Measurements from ENCODE around the gene SPRED1.
A peak's percentile ranks its signal among the peaks of the same experiment; 100 is the strongest.
"Not testable (repeated sequence)": the region's sequence is repeated elsewhere in the genome, so short reads cannot be mapped to it uniquely, and the experiment has no call there.

SPRED1 gene

GRCh38 chr15:38231436-38231835 is 21.2 kb upstream of the SPRED1 start:
- Histone ChIP-seq H3K36me3 (ENCODE audit: insufficient read depth, low read length) (no peaks in the 10 kb centered on the region), H3K4me3 (ENCODE audit: low read depth, low read length) (no peak overlapping the region), H3K27ac (ENCODE audit: low read depth, low read length) (no peak overlapping the region), H3K79me2 (ENCODE audit: control insufficient read depth, insufficient read depth, low read length, unreplicated experiment) (no peaks in the 10 kb centered on the region), H3K27me3 (ENCODE audit: insufficient read depth, low read length) (no peaks in the 10 kb centered on the region), H2AFZ (ENCODE audit: low read length, unreplicated experiment) (no peak overlapping the region), H3K4me1 (ENCODE audit: control insufficient read depth, insufficient read depth, low read length, unreplicated experiment) (peaks cover 14% of the 10 kb centered on the region)

DNA sequence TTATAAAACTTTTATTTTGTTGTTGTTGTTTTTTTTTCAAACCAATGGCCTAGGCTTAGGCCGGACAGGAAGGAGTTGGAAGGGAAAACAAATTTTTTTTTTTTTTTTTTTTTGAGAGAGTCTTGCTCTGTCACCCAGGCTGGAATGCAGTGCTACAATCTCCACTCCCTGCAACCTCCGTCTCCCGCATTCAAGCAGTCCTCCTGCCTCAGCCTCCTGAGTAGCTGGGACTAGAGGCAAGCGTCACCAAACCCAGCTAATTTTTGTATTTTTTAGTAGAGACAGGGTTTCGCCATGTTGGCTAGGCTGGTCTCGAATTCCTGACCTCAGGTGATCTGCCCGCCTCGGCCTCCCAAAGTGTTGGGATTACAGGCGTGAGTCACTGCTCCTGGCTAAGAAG is 15.6 kb upstream of the SPRED1 start:
- H3K4me1 ChIP-seq (ENCODE audit: control insufficient read depth, insufficient read depth, low read length, unreplicated experiment); H3K27me3 ChIP-seq (ENCODE audit: insufficient read depth, low read length); H3K79me2 ChIP-seq (ENCODE audit: control insufficient read depth, insufficient read depth, low read length, unreplicated experiment); H3K27ac ChIP-seq (ENCODE audit: low read depth, low read length); H3K4me3 ChIP-seq (ENCODE audit: low read depth, low read length); H3K36me3 ChIP-seq (ENCODE audit: insufficient read depth, low read length); H2AFZ ChIP-seq (ENCODE audit: low read length, unreplicated experiment): not testable (repeated sequence)

GRCh38 chr15:38238311-38238710 is 14.3 kb upstream of the SPRED1 start:
- Histone ChIP-seq H2AFZ (ENCODE audit: low read length, unreplicated experiment) (no peak overlapping the region), H3K27ac (ENCODE audit: low read depth, low read length) (no peak overlapping the region), H3K27me3 (ENCODE audit: insufficient read depth, low read length) (no peaks in the 10 kb centered on the region), H3K36me3 (ENCODE audit: insufficient read depth, low read length) (no peaks in the 10 kb centered on the region), H3K4me3 (ENCODE audit: low read depth, low read length) (no peak overlapping the region), H3K4me1 (ENCODE audit: control insufficient read depth, insufficient read depth, low read length, unreplicated experiment) (no peaks in the 10 kb centered on the region), H3K79me2 (ENCODE audit: control insufficient read depth, insufficient read depth, low read length, unreplicated experiment) (no peaks in the 10 kb centered on the region)

GRCh38 chr15:38242055-38242454 is 10.6 kb upstream of the SPRED1 start:
- H3K4me1 ChIP-seq (ENCODE audit: control insufficient read depth, insufficient read depth, low read length, unreplicated experiment), result peaks cover 4% of the 10 kb centered on the region
- H3K4me3 ChIP-seq (ENCODE audit: low read depth, low read length), result no peak overlapping the region
- H2AFZ ChIP-seq (ENCODE audit: low read length, unreplicated experiment), result peak overlapping the region; percentile 27
- no peak overlapping the region for H3K27ac ChIP-seq (ENCODE audit: low read depth, low read length)
- H3K36me3 ChIP-seq (ENCODE audit: insufficient read depth, low read length), result no peaks in the 10 kb centered on the region
- no peaks in the 10 kb centered on the region for H3K27me3 ChIP-seq (ENCODE audit: insufficient read depth, low read length)
- H3K79me2 ChIP-seq (ENCODE audit: control insufficient read depth, insufficient read depth, low read length, unreplicated experiment), result no peaks in the 10 kb centered on the region

- no peaks in the 10 kb centered on the region for H3K27me3 ChIP-seq (ENCODE audit: insufficient read depth, low read length)
- H3K36me3 ChIP-seq (ENCODE audit: insufficient read depth, low read length), result no peaks in the 10 kb centered on the region
- H3K4me1 ChIP-seq (ENCODE audit: control insufficient read depth, insufficient read depth, low read length, unreplicated experiment), result peaks cover 13% of the 10 kb centered on the region
- no peak overlapping the region for H3K4me3 ChIP-seq (ENCODE audit: low read depth, low read length)
- H2AFZ ChIP-seq (ENCODE audit: low read length, unreplicated experiment), result no peak overlapping the region
- H3K79me2 ChIP-seq (ENCODE audit: control insufficient read depth, insufficient read depth, low read length, unreplicated experiment), result no peaks in the 10 kb centered on the region
- no peak overlapping the region for H3K27ac ChIP-seq (ENCODE audit: low read depth, low read length)
These were observed 9.2 kb upstream of the SPRED1 start for GRCh38 chr15:38243278-38244055.

- Histone ChIP-seq H3K27me3 (ENCODE audit: insufficient read depth, low read length) (no peaks in the 10 kb centered on the region), H3K4me1 (ENCODE audit: control insufficient read depth, insufficient read depth, low read length, unreplicated experiment) (peaks cover 22% of the 10 kb centered on the region), H3K36me3 (ENCODE audit: insufficient read depth, low read length) (no peaks in the 10 kb centered on the region), H2AFZ (ENCODE audit: low read length, unreplicated experiment) (no peak overlapping the region), H3K27ac (ENCODE audit: low read depth, low read length) (no peak overlapping the region), H3K79me2 (ENCODE audit: control insufficient read depth, insufficient read depth, low read length, unreplicated experiment) (no peaks in the 10 kb centered on the region), H3K4me3 (ENCODE audit: low read depth, low read length) (peak overlapping the region; percentile 3; the same call in 1 of the 2 replicates)
These were observed 5.3 kb upstream of the SPRED1 start for GRCh38 chr15:38247336-38247735.

- Histone ChIP-seq H3K79me2 (ENCODE audit: control insufficient read depth, insufficient read depth, low read length, unreplicated experiment) (peaks cover 60% of the 10 kb centered on the region), H2AFZ (ENCODE audit: low read length, unreplicated experiment) (no peak overlapping the region), H3K4me1 (ENCODE audit: control insufficient read depth, insufficient read depth, low read length, unreplicated experiment) (peaks cover 26% of the 10 kb centered on the region), H3K27ac (ENCODE audit: low read depth, low read length) (peak overlapping the region; percentile 93), H3K27me3 (ENCODE audit: insufficient read depth, low read length) (no peaks in the 10 kb centered on the region), H3K36me3 (ENCODE audit: insufficient read depth, low read length) (no peaks in the 10 kb centered on the region), H3K4me3 (ENCODE audit: low read depth, low read length) (peak overlapping the region; percentile 92)
These were observed 730 bp downstream of the SPRED1 start for GRCh38 chr15:38253351-38253781.

GRCh38 chr15:38254051-38254883 is 1.6 kb downstream of the SPRED1 start:
- Histone ChIP-seq H3K27me3 (ENCODE audit: insufficient read depth, low read length) (no peaks in the 10 kb centered on the region), H3K4me3 (ENCODE audit: low read depth, low read length) (peak overlapping the region; percentile 92), H3K36me3 (ENCODE audit: insufficient read depth, low read length) (no peaks in the 10 kb centered on the region), H3K79me2 (ENCODE audit: control insufficient read depth, insufficient read depth, low read length, unreplicated experiment) (peaks cover 69% of the 10 kb centered on the region), H2AFZ (ENCODE audit: low read length, unreplicated experiment) (no peak overlapping the region), H3K4me1 (ENCODE audit: control insufficient read depth, insufficient read depth, low read length, unreplicated experiment) (peaks cover 26% of the 10 kb centered on the region), H3K27ac (ENCODE audit: low read depth, low read length) (peak overlapping the region; percentile 93)

GRCh38 chr15:38255690-38256089 is 3.1 kb downstream of the SPRED1 start:
- Histone ChIP-seq H3K27me3 (ENCODE audit: insufficient read depth, low read length) (no peaks in the 10 kb centered on the region), H3K36me3 (ENCODE audit: insufficient read depth, low read length) (no peaks in the 10 kb centered on the region), H3K27ac (ENCODE audit: low read depth, low read length) (peak overlapping the region; percentile 93), H2AFZ (ENCODE audit: low read length, unreplicated experiment) (no peak overlapping the region), H3K79me2 (ENCODE audit: control insufficient read depth, insufficient read depth, low read length, unreplicated experiment) (peaks cover 83% of the 10 kb centered on the region), H3K4me3 (ENCODE audit: low read depth, low read length) (peak overlapping the region; percentile 92), H3K4me1 (ENCODE audit: control insufficient read depth, insufficient read depth, low read length, unreplicated experiment) (peaks cover 24% of the 10 kb centered on the region)

GRCh38 chr15:38257676-38258075 is 5.0 kb downstream of the SPRED1 start:
- Histone ChIP-seq H3K36me3 (ENCODE audit: insufficient read depth, low read length) (no peaks in the 10 kb centered on the region; the same call in 1 of the 2 replicates), H3K4me3 (ENCODE audit: low read depth, low read length) (peak overlapping the region; percentile 92), H3K4me1 (ENCODE audit: control insufficient read depth, insufficient read depth, low read length, unreplicated experiment) (peaks cover 21% of the 10 kb centered on the region), H2AFZ (ENCODE audit: low read length, unreplicated experiment) (no peak overlapping the region), H3K27ac (ENCODE audit: low read depth, low read length) (no peak overlapping the region), H3K27me3 (ENCODE audit: insufficient read depth, low read length) (no peaks in the 10 kb centered on the region), H3K79me2 (ENCODE audit: control insufficient read depth, insufficient read depth, low read length, unreplicated experiment) (peaks cover 100% of the 10 kb centered on the region)
